Measurements from ENCODE around the gene MALRD1.

DNA sequence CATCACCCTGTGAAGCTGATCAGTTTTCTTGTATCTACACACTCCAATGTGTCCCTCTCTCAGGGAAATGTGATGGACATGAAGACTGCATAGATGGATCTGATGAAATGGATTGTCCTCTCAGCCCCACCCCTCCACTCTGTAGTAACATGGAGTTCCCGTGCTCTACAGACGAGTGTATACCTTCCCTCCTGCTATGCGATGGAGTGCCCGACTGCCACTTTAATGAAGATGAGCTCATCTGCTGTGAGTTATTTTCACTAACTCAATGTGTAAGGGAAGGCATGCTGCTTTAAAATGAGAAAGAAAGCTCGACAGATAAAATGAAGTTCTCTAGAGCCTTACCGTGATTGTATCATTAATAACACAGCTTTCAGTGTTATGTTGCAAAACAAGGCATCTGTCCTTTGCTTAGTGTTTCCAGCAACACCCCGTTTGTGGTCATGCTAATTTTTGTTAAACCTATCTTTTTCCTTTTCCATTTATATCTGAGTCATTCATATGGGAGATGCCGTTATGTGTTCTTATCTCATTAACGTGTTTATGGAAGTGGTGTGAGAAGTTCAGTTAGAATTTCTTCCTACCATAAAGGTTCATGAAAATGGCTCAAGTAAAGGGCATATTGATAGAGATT lies 546.7 kb downstream of the MALRD1 start:
- no peak for TF ChIP-seq TAF1 (IDR thresholded peaks at IDR 0.05; ENCODE audit: borderline replicate concordance, insufficient read depth, low read length)
- TF ChIP-seq POLR2AphosphoS5 (IDR thresholded peaks at IDR 0.05; ENCODE audit: low read depth, low read length): no peak
- TF ChIP-seq, protein P1, sequence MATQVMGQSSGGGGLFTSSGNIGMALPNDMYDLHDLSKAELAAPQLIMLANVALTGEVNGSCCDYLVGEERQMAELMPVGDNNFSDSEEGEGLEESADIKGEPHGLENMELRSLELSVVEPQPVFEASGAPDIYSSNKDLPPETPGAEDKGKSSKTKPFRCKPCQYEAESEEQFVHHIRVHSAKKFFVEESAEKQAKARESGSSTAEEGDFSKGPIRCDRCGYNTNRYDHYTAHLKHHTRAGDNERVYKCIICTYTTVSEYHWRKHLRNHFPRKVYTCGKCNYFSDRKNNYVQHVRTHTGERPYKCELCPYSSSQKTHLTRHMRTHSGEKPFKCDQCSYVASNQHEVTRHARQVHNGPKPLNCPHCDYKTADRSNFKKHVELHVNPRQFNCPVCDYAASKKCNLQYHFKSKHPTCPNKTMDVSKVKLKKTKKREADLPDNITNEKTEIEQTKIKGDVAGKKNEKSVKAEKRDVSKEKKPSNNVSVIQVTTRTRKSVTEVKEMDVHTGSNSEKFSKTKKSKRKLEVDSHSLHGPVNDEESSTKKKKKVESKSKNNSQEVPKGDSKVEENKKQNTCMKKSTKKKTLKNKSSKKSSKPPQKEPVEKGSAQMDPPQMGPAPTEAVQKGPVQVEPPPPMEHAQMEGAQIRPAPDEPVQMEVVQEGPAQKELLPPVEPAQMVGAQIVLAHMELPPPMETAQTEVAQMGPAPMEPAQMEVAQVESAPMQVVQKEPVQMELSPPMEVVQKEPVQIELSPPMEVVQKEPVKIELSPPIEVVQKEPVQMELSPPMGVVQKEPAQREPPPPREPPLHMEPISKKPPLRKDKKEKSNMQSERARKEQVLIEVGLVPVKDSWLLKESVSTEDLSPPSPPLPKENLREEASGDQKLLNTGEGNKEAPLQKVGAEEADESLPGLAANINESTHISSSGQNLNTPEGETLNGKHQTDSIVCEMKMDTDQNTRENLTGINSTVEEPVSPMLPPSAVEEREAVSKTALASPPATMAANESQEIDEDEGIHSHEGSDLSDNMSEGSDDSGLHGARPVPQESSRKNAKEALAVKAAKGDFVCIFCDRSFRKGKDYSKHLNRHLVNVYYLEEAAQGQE (IDR thresholded peaks at IDR 0.05; ENCODE audit: insufficient read depth in 1 of 2, low read depth in 2 of 2, low read length in 2 of 2): no peak
- no peak for TF ChIP-seq SIN3A (IDR thresholded peaks at IDR 0.05; ENCODE audit: borderline replicate concordance, insufficient read depth, low read length)
- no peak for TF ChIP-seq FOXP2 (optimal IDR thresholded peaks at IDR 0.05; ENCODE audit: borderline replicate concordance, extremely low read depth, extremely low read length, insufficient read depth)

Data from PFSK-1 (cell line).